HL-60 (cell line): Measurements from ENCODE around the gene OR4C46.
"Not testable (repeated sequence)": the region's sequence is repeated elsewhere in the genome, so short reads cannot be mapped to it uniquely, and the experiment has no call there.

Experiments
- DNase-seq, 2 experiments: peaks; one replicate each; pipeline ENCODE4 v3.0.0-alpha.2; 2010 to 2020; ENCODE audit warnings: low read depth in 1 of 2, low spot score in 1 of 2
- H3K27ac ChIP-seq: fragments of 250-450 bp; sonication (Bioruptor Pico); replicated peaks from 2 replicates; pipeline ENCODE4 v1.5.1; 2020; ENCODE audit warnings: mild to moderate bottlenecking, moderate library complexity
- H3K27me3 ChIP-seq: fragments of 250-450 bp; sonication (Bioruptor Pico); 2 replicates; pipeline ENCODE4 v1.5.1; 2021; ENCODE audit warnings: mild to moderate bottlenecking, moderate library complexity; ENCODE audit not compliant: insufficient read depth, poor library complexity, severe bottlenecking
- H3K4me3 ChIP-seq: replicated peaks from 2 replicates; pipeline ENCODE4 v1.5.1; 2011; ENCODE audit warnings: mild to moderate bottlenecking, control low read depth, low read length; ENCODE audit not compliant: insufficient read depth
- CTCF ChIP-seq: IDR thresholded peaks from one replicate; pipeline ENCODE4 v1.5.1; 2011; ENCODE audit warnings: low read length, control low read depth, inconsistent platforms; ENCODE audit not compliant: insufficient read depth
- GABPA ChIP-seq: IDR thresholded peaks from 2 replicates; pipeline ENCODE4 v1.6.1; 2012; ENCODE audit warnings: low read depth
- POLR2AphosphoS5 ChIP-seq: IDR thresholded peaks from 2 replicates; pipeline ENCODE4 v1.6.1; 2012; ENCODE audit warnings: low read depth
- REST ChIP-seq: IDR thresholded peaks from 2 replicates; pipeline ENCODE4 v1.6.1; 2012; ENCODE audit warnings: low read depth; ENCODE audit not compliant: insufficient replicate concordance
- SPI1 ChIP-seq: IDR thresholded peaks from 2 replicates; pipeline ENCODE4 v1.6.1; 2012; ENCODE audit warnings: low read depth, mild to moderate bottlenecking, borderline replicate concordance
- long read RNA-seq: library from polyadenylated mRNA; unstranded; transcript quantifications from one replicate; pipeline ENCODE4 v2.0.0, GENCODE V29; 2020

The OR4C46 gene
- long read RNA-seq = 0 reads

- no peak for TF ChIP-seq GABPA
- no peak for TF ChIP-seq POLR2AphosphoS5
- no peak for TF ChIP-seq CTCF
- TF ChIP-seq SPI1 = no peak
- TF ChIP-seq REST = no peak
- Histone ChIP-seq H3K4me3 (no peak within 1 kb of the TSS), H3K27me3 (no peaks in the 10 kb centered on the region), H3K27ac (no peak within 1 kb of the TSS)
- DNase-seq = no peak
Observed at GRCh38 chr11:54603898-54604297, at the start of gene OR4C46. TSS of gene OR4C46 (minus strand) at chr11:54603998. CDS start at chr11:54603998, 0 bp downstream.

- not testable (repeated sequence) for DNase-seq, H3K4me3 ChIP-seq, H3K27ac ChIP-seq, H3K27me3 ChIP-seq
Observed at GRCh38 chr11:54645606-54646005, 41.8 kb upstream of the OR4C46 start.

GRCh38 chr11:54561439-54561838 is 42.4 kb downstream of the OR4C46 start:
- not testable (repeated sequence) for DNase-seq, H3K4me3 ChIP-seq, H3K27ac ChIP-seq, H3K27me3 ChIP-seq

- TF ChIP-seq GABPA (no peak), POLR2AphosphoS5 (no peak), CTCF (no peak), REST (no peak), SPI1 (no peak)
- DNase-seq = no peak
- Histone ChIP-seq H3K27me3 (no peaks in the 10 kb centered on the region), H3K27ac (no peak overlapping the region), H3K4me3 (no peak overlapping the region)
Observed at GRCh38 chr11:54558919-54559318, 44.9 kb downstream of the OR4C46 start.

- no peak for DNase-seq
- Histone ChIP-seq H3K4me3 (no peak overlapping the region), H3K27ac (no peak overlapping the region), H3K27me3 (no peaks in the 10 kb centered on the region)
- TF ChIP-seq SPI1 (no peak), REST (no peak), CTCF (no peak), POLR2AphosphoS5 (no peak), GABPA (no peak)
Observed at GRCh38 chr11:54558407-54558806, 45.4 kb downstream of the OR4C46 start.
